ENCODE results near the gene COQ10A.
"Not testable (repeated sequence)": the region's sequence is repeated elsewhere in the genome, so short reads cannot be mapped to it uniquely, and the experiment has no call there.

COQ10A gene

GRCh38 chr12:56282579-56282978 lies 15.8 kb downstream of the COQ10A start:
- no peak for DNase-seq

GRCh38 chr12:56284263-56284662 lies 17.5 kb downstream of the COQ10A start:
- DNase-seq = not testable (repeated sequence)

- DNase-seq = no peak
These were observed 19.5 kb downstream of the COQ10A start for GRCh38 chr12:56286044-56286830.

- no peak for DNase-seq
These were observed 22.1 kb downstream of the COQ10A start for GRCh38 chr12:56288705-56289387.

GRCh38 chr12:56293795-56294194 lies 27.1 kb downstream of the COQ10A start:
- no peak for DNase-seq

GRCh38 chr12:56296295-56296694 lies 29.6 kb downstream of the COQ10A start:
- DNase-seq = no peak

GRCh38 chr12:56297400-56297799 lies 30.7 kb downstream of the COQ10A start:
- no peak for DNase-seq

GRCh38 chr12:56298828-56299227 lies 32.1 kb downstream of the COQ10A start:
- DNase-seq = no peak

- no peak for DNase-seq
These were observed 32.6 kb downstream of the COQ10A start for GRCh38 chr12:56299308-56299852.

GRCh38 chr12:56299853-56300643 lies 33.3 kb downstream of the COQ10A start, which contains the start of gene CS:
Gene CS (minus strand): TSS chr12:56300330. CDS start chr12:56300201, 129 bp downstream.
- DNase-seq = peak; percentile 99

GRCh38 chr12:56300644-56301464 lies 34.1 kb downstream of the COQ10A start:
- peak; percentile 73 for DNase-seq

- no peak for DNase-seq
These were observed 37.5 kb downstream of the COQ10A start for GRCh38 chr12:56304276-56304675.

- DNase-seq = no peak
These were observed 38.3 kb downstream of the COQ10A start for GRCh38 chr12:56304872-56305590.

GRCh38 chr12:56307221-56307965 lies 40.7 kb downstream of the COQ10A start:
- no peak for DNase-seq

- no peak for DNase-seq
These were observed 42.0 kb downstream of the COQ10A start for GRCh38 chr12:56308714-56309113.

- DNase-seq = no peak
These were observed 44.3 kb downstream of the COQ10A start for GRCh38 chr12:56311003-56311402.

- DNase-seq = no peak
These were observed 48.5 kb downstream of the COQ10A start for GRCh38 chr12:56315249-56315621.

GRCh38 chr12:56315622-56316473 lies 49.1 kb downstream of the COQ10A start, which contains the start of gene CNPY2:
Gene CNPY2 (minus strand): TSS chr12:56315988. CDS start chr12:56315217, 771 bp downstream.
- DNase-seq = peak; percentile 91

GRCh38 chr12:56317675-56318074 lies 50.9 kb downstream of the COQ10A start:
- no peak for DNase-seq

Measured in NCI-H2171 (cell line).